B cell (primary cell): ENCODE measurements around the gene NFATC2. TPM values are rescaled to one million over a fixed set of nuclear protein-coding genes. Genes with fewer than 3 reads are reported as not detected.

Experiments used
- ATAC-seq: fragments of 200-7000 bp; cut with Tn5 transposase; one replicate; pipeline ENCODE4 v1.10.0; 2021; ENCODE audit warnings: low read depth, mild to moderate bottlenecking, moderate number of reproducible peaks, moderate library complexity
- CTCF ChIA-PET: fragments of 350-600 bp; sonication (Branson Sonifier 250); formaldehyde crosslinking; loops from one replicate; lab custom pipeline; 2021; ENCODE audit warnings: antibody characterized with exemption, inconsistent platforms; lab: Charles Lee
- POLR2A ChIA-PET: fragments of 350-600 bp; sonication (Branson Sonifier 250); formaldehyde crosslinking; loops from one replicate; lab custom pipeline; 2021; ENCODE audit warnings: antibody characterized with exemption; lab: Charles Lee
- DNase-seq: peaks from one replicate; pipeline ENCODE4 v3.0.0; 2013
- H2AFZ ChIP-seq: 2 replicates; pipeline ENCODE4 v1.6.1; 2012; ENCODE audit warnings: mild to moderate bottlenecking, low read depth, low read length; ENCODE audit not compliant: insufficient read depth, poor library complexity, severe bottlenecking
- H3K27ac ChIP-seq, 2 donors: 1 replicate in 1 of 2; 2 replicates in 1 of 2; pipeline ENCODE4 v1.5.1; 2012 to 2013; ENCODE audit warnings: low read length in 2 of 2, mild to moderate bottlenecking in 2 of 2, moderate library complexity in 1 of 2
- H3K27me3 ChIP-seq, 4 experiments: fragments of 200-600 bp in 1 of 4; sonication (generic) in 1 of 4; replicated peaks in 1 of 4; 1 replicate in 2 of 4; 2 replicates in 2 of 4; pipeline versions ENCODE4 v1.6.1 to v1.7.0; 2013 to 2016; ENCODE audit warnings: low read length in 3 of 4, mild to moderate bottlenecking in 2 of 4, mixed read lengths in 1 of 4, moderate library complexity in 1 of 4; ENCODE audit not compliant: insufficient read depth in 4 of 4, control insufficient read depth in 3 of 4; ENCODE audit errors: control extremely low read depth in 1 of 4
- H3K36me3 ChIP-seq, 2 experiments: replicated peaks in 1 of 2; 1 replicate in 1 of 2; 2 replicates in 1 of 2; pipeline versions ENCODE4 v1.6.1 to v1.7.1; 2013; ENCODE audit warnings: low read length in 1 of 2; ENCODE audit not compliant: insufficient read depth in 2 of 2, control insufficient read depth in 1 of 2; ENCODE audit errors: control extremely low read depth in 1 of 2, extremely low read depth in 1 of 2
- H3K4me1 ChIP-seq, 2 donors: fragments of 200-600 bp in 1 of 2; sonication (generic) in 1 of 2; 1 replicate in 1 of 2; 2 replicates in 1 of 2; pipeline versions ENCODE4 v1.5.1 to v1.6.1; 2013 to 2017; ENCODE audit warnings: low read length in 2 of 2; ENCODE audit not compliant: control insufficient read depth in 2 of 2, insufficient read depth in 2 of 2
- H3K4me2 ChIP-seq: replicated peaks from 2 replicates; pipeline ENCODE3; 2012; ENCODE audit warnings: mild to moderate bottlenecking, low read depth, low read length; ENCODE audit not compliant: poor library complexity, severe bottlenecking
- H3K4me3 ChIP-seq, 5 experiments: fragments of 200-600 bp in 1 of 5; sonication (generic) in 1 of 5; 1 replicate in 3 of 5; 2 replicates in 2 of 5; pipeline versions ENCODE4 v1.5.1 to v1.7.0; 2011 to 2016; ENCODE audit warnings: low read length in 4 of 5, mild to moderate bottlenecking in 4 of 5, low read depth in 2 of 5, control low read depth in 1 of 5, moderate library complexity in 1 of 5; ENCODE audit not compliant: insufficient read depth in 1 of 5; ENCODE audit errors: control extremely low read depth in 1 of 5, extremely low read depth in 1 of 5
- H3K79me2 ChIP-seq: fragments of 200-600 bp; sonication (generic); one replicate; pipeline ENCODE4 v1.6.0; 2016; ENCODE audit warnings: low read length; ENCODE audit not compliant: control insufficient read depth, insufficient read depth
- H3K9ac ChIP-seq: fragments of 200-600 bp; sonication (generic); 2 replicates; pipeline ENCODE4 v1.6.1; 2017; ENCODE audit warnings: mild to moderate bottlenecking, low read length, moderate library complexity
- H3K9me3 ChIP-seq, 3 donors: one replicate each; pipeline versions ENCODE4 v1.6.1 to v1.7.1; 2013; ENCODE audit warnings: low read length in 2 of 3; ENCODE audit not compliant: control insufficient read depth in 2 of 3, insufficient read depth in 1 of 3; ENCODE audit errors: control extremely low read depth in 1 of 3
- H4K20me1 ChIP-seq: 2 replicates; pipeline ENCODE4 v1.6.0; 2012; ENCODE audit warnings: mild to moderate bottlenecking, low read length; ENCODE audit not compliant: insufficient read depth, control insufficient read depth, poor library complexity, severe bottlenecking
- H3K27ac Mint-ChIP-seq: one replicate; pipeline ENCODE4 v1.8.0; 2021; ENCODE audit warnings: mixed read lengths
- H3K27me3 Mint-ChIP-seq: one replicate; pipeline ENCODE4 v1.8.0; 2021; ENCODE audit warnings: mixed read lengths
- H3K4me1 Mint-ChIP-seq: one replicate; pipeline ENCODE4 v1.8.0; 2021; ENCODE audit warnings: mixed read lengths
- H3K4me3 Mint-ChIP-seq: one replicate; pipeline ENCODE4 v1.8.0; 2021; ENCODE audit warnings: mixed read lengths
- H3K9me3 Mint-ChIP-seq: one replicate; pipeline ENCODE4 v1.8.0; 2022; ENCODE audit warnings: mixed read lengths; ENCODE audit not compliant: insufficient read depth
- CTCF ChIP-seq: fragments of 200-600 bp; IDR thresholded peaks from one replicate; pipeline ENCODE4 v1.8.0; 2022; ENCODE audit warnings: antibody characterized with exemption, mild to moderate bottlenecking
- EZH2 ChIP-seq: IDR thresholded peaks from 2 replicates; pipeline ENCODE4 v1.6.1; 2012; ENCODE audit warnings: borderline replicate concordance, low read depth, mild to moderate bottlenecking, moderate library complexity, low read length; ENCODE audit not compliant: insufficient read depth, poor library complexity, severe bottlenecking
- WGBS: methylation state at CpG from one replicate; pipeline ENCODE4 v1.1.5; 2013; ENCODE audit warnings: missing lambda C conversion rate; ENCODE audit not compliant: insufficient coverage; 5-methylcytosine and 5-hydroxymethylcytosine counted together
- intact Hi-C: fragments of 100-400 bp; cut with micrococcal nuclease; formaldehyde crosslinking; loops from one replicate; pipeline ENCODE4 v1.10.0; 2022
- polyA plus RNA-seq: library from polyadenylated mRNA; depleted of rRNA; stranded (reverse); fragments of >200 nt; gene quantifications from 2 replicates; pipeline ENCODE4 v1.2.3, GENCODE V29; 2012
- total RNA-seq, 2 donors: library from RNA; stranded (reverse); fragments of 120-200 nt in 1 of 2; gene quantifications; 1 replicate in 1 of 2; 2 replicates in 1 of 2; pipeline versions ENCODE4 v1.2.3 to v1.2.4, GENCODE V29; 2013 to 2022

NFATC2 gene
- total and polyA plus RNA-seq, 2 donors (not counting 1 experiment from before 2014, with no cell fraction given) = 10.1 to 38.0 TPM

GRCh38 chr20:51409192-51409880 is 133.2 kb downstream of the NFATC2 start:
- Histone ChIP-seq H3K4me2 (no peak overlapping the region), H3K36me3 (peaks cover 3 to 48% of the 10 kb centered on the region in 2 experiments), H3K4me1 (peaks cover 32 to 57% of the 10 kb centered on the region in 2 donors), H3K27me3 (no peaks in the 10 kb centered on the region), H3K4me3 (no peak overlapping the region), H3K9ac (no peak overlapping the region), H2AFZ (no peak overlapping the region), H4K20me1 (no peaks in the 10 kb centered on the region), H3K9me3 (peaks cover 0 to 4% (median 4%) of the 10 kb centered on the region in 3 donors), H3K27ac (no peak overlapping the region), H3K79me2 (peaks cover 72% of the 10 kb centered on the region)
- no peaks in the 10 kb centered on the region for H3K27me3 Mint-ChIP-seq
- intact Hi-C loops = no loop called here
- H3K4me3 Mint-ChIP-seq = no peak overlapping the region
- H3K9me3 Mint-ChIP-seq = no peaks in the 10 kb centered on the region
- TF ChIP-seq CTCF (no peak), EZH2 (no peak)
- H3K27ac Mint-ChIP-seq = peak overlapping the region; percentile 63
- ChIA-PET POLR2A (no interaction called here), CTCF (no interaction called here)
- WGBS = 82% methylated on average over 6 of the region's 10 CpGs
- ATAC-seq (no peak), DNase-seq (no peak)
- H3K4me1 Mint-ChIP-seq = peaks cover 60% of the 10 kb centered on the region
